GM12878 (cell line): ENCODE data around the gene SLC10A1.

Experiments used
- BCL3 ChIP-seq: IDR thresholded peaks from 2 replicates; pipeline ENCODE4 v1.6.1; 2011; ENCODE audit warnings: borderline replicate concordance, low read depth, mild to moderate bottlenecking, moderate library complexity, low read length; ENCODE audit not compliant: insufficient read depth, poor library complexity, severe bottlenecking
- CREM ChIP-seq: IDR thresholded peaks from 2 replicates; pipeline ENCODE4 v1.6.1; 2014; ENCODE audit warnings: antibody characterized with exemption, low read depth
- CTCF ChIP-seq, 3 experiments: IDR thresholded peaks in 2 of 3; conservative IDR thresholded peaks in 1 of 3; 2 replicates each; pipeline ENCODE4 v1.5.1; 2011; ENCODE audit warnings: low read depth in 3 of 3, low read length in 3 of 3, mild to moderate bottlenecking in 3 of 3, control low read depth in 2 of 3, moderate library complexity in 2 of 3, inconsistent platforms in 1 of 3, mixed read lengths in 1 of 3; ENCODE audit not compliant: control insufficient read depth in 2 of 3, insufficient read depth in 1 of 3; ENCODE audit errors: extremely low read depth in 1 of 3
- EP300 ChIP-seq, 2 experiments: fragments of 150-350 bp in 1 of 2; IDR thresholded peaks; 2 replicates each; pipeline ENCODE4 v1.6.1; 2011 to 2012; ENCODE audit warnings: low read depth in 2 of 2, low read length in 2 of 2, borderline replicate concordance in 1 of 2, improper control_type of control experiment in 1 of 2, inconsistent platforms in 1 of 2; ENCODE audit not compliant: control insufficient read depth in 1 of 2
- ETV6 ChIP-seq, 2 experiments: fragments of 450-650 bp in 1 of 2; IDR thresholded peaks in 1 of 2; conservative IDR thresholded peaks in 1 of 2; 2 replicates each; pipeline ENCODE4 v1.6.1; 2014; ENCODE audit warnings: antibody characterized with exemption in 1 of 2, borderline replicate concordance in 1 of 2, low read depth in 1 of 2, mild to moderate bottlenecking in 1 of 2, moderate library complexity in 1 of 2
- EZH2 ChIP-seq: IDR thresholded peaks from 2 replicates; pipeline ENCODE4 v1.6.1; 2012; ENCODE audit warnings: low read depth, mild to moderate bottlenecking, control low read depth, inconsistent platforms, low read length, borderline replicate concordance; ENCODE audit not compliant: control insufficient read depth
- NBN ChIP-seq: fragments of 450-650 bp; IDR thresholded peaks from 2 replicates; pipeline ENCODE4 v1.6.1; 2016
- NRF1 ChIP-seq: conservative IDR thresholded peaks from 2 replicates; pipeline ENCODE4 v1.6.1; 2011; ENCODE audit warnings: mild to moderate bottlenecking, low read depth, low read length, improper control_type of control experiment
- PKNOX1 ChIP-seq: fragments of 450-650 bp; IDR thresholded peaks from 2 replicates; pipeline ENCODE4 v1.6.1; 2016; ENCODE audit warnings: mild to moderate bottlenecking
- POLR2AphosphoS5 ChIP-seq: IDR thresholded peaks from 2 replicates; pipeline ENCODE4 v1.6.1; 2011; ENCODE audit warnings: mild to moderate bottlenecking, low read length, inconsistent platforms
- RAD21 ChIP-seq: IDR thresholded peaks from 2 replicates; pipeline ENCODE4 v1.6.1; 2011; ENCODE audit warnings: mild to moderate bottlenecking, low read depth, low read length, moderate library complexity; ENCODE audit not compliant: insufficient read depth
- SPI1 ChIP-seq: IDR thresholded peaks from 2 replicates; pipeline ENCODE4 v1.6.1; 2011; ENCODE audit warnings: low read depth, mild to moderate bottlenecking, low read length, moderate library complexity, borderline replicate concordance; ENCODE audit not compliant: insufficient read depth
- SREBF2 ChIP-seq: IDR thresholded peaks from 2 replicates; pipeline ENCODE4 v1.6.1; 2012; ENCODE audit warnings: mild to moderate bottlenecking, low read length
- TF ChIP-seq, protein P1 (sequence below): IDR thresholded peaks from 2 replicates; pipeline ENCODE4 v1.6.1; 2011; ENCODE audit warnings: low read depth, low read length, improper control_type of control experiment, borderline replicate concordance

- TF ChIP-seq SREBF2 (no peak), ETV6 (conservative IDR thresholded peaks at IDR 0.05 in 1 of 2, IDR thresholded peaks at IDR 0.05 in 1 of 2; ENCODE audit: borderline replicate concordance in 1 of 2, low read depth in 1 of 2) (no peak), EZH2 (no peak), NRF1 (no peak), EP300 (IDR thresholded peaks at IDR 0.05; ENCODE audit: borderline replicate concordance in 1 of 2, control insufficient read depth in 1 of 2, low read depth in 2 of 2, low read length in 2 of 2) (no peak), POLR2AphosphoS5 (no peak), CTCF (IDR thresholded peaks at IDR 0.05 in 2 of 3, conservative IDR thresholded peaks at IDR 0.05 in 1 of 3; ENCODE audit: control insufficient read depth in 2 of 3, extremely low read depth in 1 of 3, insufficient read depth in 1 of 3, low read depth in 3 of 3, low read length in 3 of 3) (no peak), PKNOX1 (no peak), BCL3 (no peak), NBN (no peak), RAD21 (no peak), CREM (no peak), SPI1 (no peak)
- TF ChIP-seq, protein P1, sequence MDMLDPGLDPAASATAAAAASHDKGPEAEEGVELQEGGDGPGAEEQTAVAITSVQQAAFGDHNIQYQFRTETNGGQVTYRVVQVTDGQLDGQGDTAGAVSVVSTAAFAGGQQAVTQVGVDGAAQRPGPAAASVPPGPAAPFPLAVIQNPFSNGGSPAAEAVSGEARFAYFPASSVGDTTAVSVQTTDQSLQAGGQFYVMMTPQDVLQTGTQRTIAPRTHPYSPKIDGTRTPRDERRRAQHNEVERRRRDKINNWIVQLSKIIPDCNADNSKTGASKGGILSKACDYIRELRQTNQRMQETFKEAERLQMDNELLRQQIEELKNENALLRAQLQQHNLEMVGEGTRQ = no peak
Observed at GRCh38 chr14:69807192-69807591, 10.2 kb upstream of the SLC10A1 start.
